ENCODE data around the gene CCDC57.
"Not testable (repeated sequence)": the region's sequence is repeated elsewhere in the genome, so short reads cannot be mapped to it uniquely, and the experiment has no call there.

- TF ChIP-seq CTCF (IDR thresholded peaks at IDR 0.05; ENCODE audit: poor library complexity); EZH2phosphoT487 (IDR thresholded peaks at IDR 0.05; ENCODE audit: low read depth, severe bottlenecking, unreplicated experiment); EZH2 (IDR thresholded peaks at IDR 0.05; ENCODE audit: borderline replicate concordance): not testable (repeated sequence)
These were observed 72.7 kb downstream of the CCDC57 start for GRCh38 chr17:82139961-82140360.

All from hepatocyte (in vitro differentiated cells).